H1 (cell line): Measurements from ENCODE around the gene UGGT2. TPM values are rescaled to one million over a fixed set of nuclear protein-coding genes. Genes with fewer than 3 reads are reported as not detected.

Experiments
- CTCF ChIA-PET: fragments of 300-600 bp; sonication (Branson Sonifier 250); formaldehyde crosslinking; loops from one replicate; lab custom pipeline; 2021; ENCODE audit not compliant: partially characterized antibody; lab: Charles Lee
- POLR2A ChIA-PET: fragments of 300-600 bp; sonication (Branson Sonifier 250); formaldehyde crosslinking; loops from one replicate; lab custom pipeline; 2021; ENCODE audit warnings: inconsistent platforms; ENCODE audit not compliant: partially characterized antibody; lab: Charles Lee
- DNase-seq, 2 experiments: peaks; one replicate each; pipeline versions ENCODE4 v3.0.0 to v3.0.0-alpha.2; 2010 to 2022; ENCODE audit warnings: low spot score in 2 of 2, low read depth in 1 of 2, mixed read lengths in 1 of 2
- FAIRE-seq: peaks from 2 replicates; lab custom pipeline; 2011; peaks lifted over from hg19 to GRCh38; lab: Jason Lieb, UNC
- H2AFZ ChIP-seq: 2 replicates; pipeline ENCODE4 v1.8.1; 2012; ENCODE audit warnings: low read length, inconsistent platforms
- H2AK5ac ChIP-seq: 2 replicates; pipeline ENCODE4 v1.6.1; 2013; ENCODE audit warnings: low read depth, low read length
- H2BK120ac ChIP-seq: replicated peaks from 2 replicates; pipeline ENCODE3; 2013; ENCODE audit warnings: low read depth, low read length, inconsistent platforms
- H2BK12ac ChIP-seq: 2 replicates; pipeline ENCODE4 v1.6.1; 2013; ENCODE audit warnings: low read depth, low read length
- H2BK15ac ChIP-seq: 2 replicates; pipeline ENCODE4 v1.6.1; 2013; ENCODE audit warnings: low read length
- H2BK20ac ChIP-seq: 2 replicates; pipeline ENCODE4 v1.6.1; 2013; ENCODE audit warnings: low read length
- H2BK5ac ChIP-seq: 2 replicates; pipeline ENCODE4 v1.6.1; 2013; ENCODE audit warnings: low read depth, low read length
- H3K14ac ChIP-seq: 2 replicates; pipeline ENCODE4 v1.6.1; 2013; ENCODE audit warnings: inconsistent platforms; ENCODE audit not compliant: insufficient read length
- H3K18ac ChIP-seq: 2 replicates; pipeline ENCODE4 v1.6.1; 2013; ENCODE audit warnings: low read length; ENCODE audit errors: extremely low read depth
- H3K23ac ChIP-seq: 2 replicates; pipeline ENCODE4 v1.6.1; 2013; ENCODE audit warnings: inconsistent platforms; ENCODE audit not compliant: insufficient read length
- H3K23me2 ChIP-seq: 2 replicates; pipeline ENCODE4 v1.6.1; 2013; ENCODE audit warnings: low read depth, low read length
- H3K27ac ChIP-seq: 2 replicates; pipeline ENCODE4 v1.6.1; 2011; ENCODE audit warnings: low read depth, low read length, inconsistent platforms
- H3K27me3 ChIP-seq, 4 experiments: replicated peaks in 1 of 4; 1 replicate in 1 of 4; 2 replicates in 3 of 4; pipeline versions ENCODE4 v1.6.1 to v1.8.1; 2011 to 2013; ENCODE audit warnings: low read length in 3 of 4, mild to moderate bottlenecking in 3 of 4, inconsistent platforms in 2 of 4, mixed read lengths in 2 of 4, moderate library complexity in 1 of 4; ENCODE audit not compliant: control insufficient read depth in 3 of 4, insufficient read depth in 3 of 4; ENCODE audit errors: extremely low read depth in 1 of 4
- H3K36me3 ChIP-seq, 4 experiments: 2 replicates each; pipeline versions ENCODE4 v1.6.1 to v1.8.1; 2011 to 2013; ENCODE audit warnings: mild to moderate bottlenecking in 4 of 4, low read length in 3 of 4, moderate library complexity in 2 of 4, control low read depth in 1 of 4, inconsistent platforms in 1 of 4; ENCODE audit not compliant: insufficient read depth in 4 of 4, control insufficient read depth in 2 of 4
- H3K4ac ChIP-seq: replicated peaks from 2 replicates; pipeline ENCODE3; 2013; ENCODE audit warnings: low read length, low read depth, mixed read lengths, inconsistent platforms; ENCODE audit not compliant: insufficient read length
- H3K4me1 ChIP-seq, 4 experiments: replicated peaks in 1 of 4; 1 replicate in 1 of 4; 2 replicates in 3 of 4; pipeline versions ENCODE4 v1.6.1 to v1.8.1; 2011 to 2013; ENCODE audit warnings: low read length in 3 of 4, inconsistent platforms in 2 of 4, mixed read lengths in 1 of 4; ENCODE audit not compliant: insufficient read depth in 4 of 4, control insufficient read depth in 3 of 4
- H3K4me2 ChIP-seq, 2 experiments: 2 replicates each; pipeline versions ENCODE4 v1.6.1 to v1.8.1; 2011 to 2013; ENCODE audit warnings: low read depth in 2 of 2, low read length in 2 of 2, control low read depth in 1 of 2, inconsistent platforms in 1 of 2, mild to moderate bottlenecking in 1 of 2; ENCODE audit not compliant: insufficient read depth in 1 of 2
- H3K4me3 ChIP-seq, 4 experiments: fragments of 200-600, 300-600 bp in 1 of 4; sonication (generic), shearing (Covaris generic), sonication (Bioruptor Twin) in 1 of 4; 2 replicates each; pipeline versions ENCODE4 v1.5.1 to v1.8.1; 2011 to 2016; ENCODE audit warnings: low read length in 4 of 4, low read depth in 3 of 4, control low read depth in 2 of 4, inconsistent platforms in 2 of 4, mild to moderate bottlenecking in 2 of 4, mixed read lengths in 1 of 4, moderate library complexity in 1 of 4; ENCODE audit not compliant: insufficient read depth in 2 of 4; ENCODE audit errors: extremely low read depth in 1 of 4
- H3K56ac ChIP-seq: replicated peaks from 2 replicates; pipeline ENCODE3; 2013; ENCODE audit warnings: low read depth, mild to moderate bottlenecking, mixed read lengths, low read length, inconsistent platforms; ENCODE audit not compliant: insufficient read length
- H3K79me1 ChIP-seq: 2 replicates; pipeline ENCODE4 v1.6.1; 2013; ENCODE audit warnings: low read depth, low read length, control low read depth
- H3K79me2 ChIP-seq, 2 experiments: 2 replicates each; pipeline versions ENCODE4 v1.6.1 to v1.8.1; 2012 to 2013; ENCODE audit warnings: low read length in 2 of 2, mild to moderate bottlenecking in 2 of 2, inconsistent platforms in 1 of 2; ENCODE audit not compliant: insufficient read depth in 2 of 2, control insufficient read depth in 1 of 2
- H3K9ac ChIP-seq, 4 experiments: replicated peaks in 1 of 4; 1 replicate in 1 of 4; 2 replicates in 3 of 4; pipeline versions ENCODE4 v1.6.1 to v1.8.1; 2011 to 2013; ENCODE audit warnings: low read depth in 3 of 4, low read length in 3 of 4, control low read depth in 2 of 4, mild to moderate bottlenecking in 2 of 4, moderate library complexity in 2 of 4, inconsistent platforms in 1 of 4; ENCODE audit errors: extremely low read depth in 1 of 4
- H3K9me3 ChIP-seq, 2 experiments: 2 replicates each; pipeline versions ENCODE4 v1.6.1 to v1.8.1; 2012 to 2013; ENCODE audit warnings: mild to moderate bottlenecking in 2 of 2, moderate library complexity in 2 of 2, control low read depth in 1 of 2, inconsistent platforms in 1 of 2, low read depth in 1 of 2, low read length in 1 of 2, mixed read lengths in 1 of 2; ENCODE audit not compliant: insufficient read depth in 2 of 2
- H4K20me1 ChIP-seq, 2 experiments: replicated peaks in 1 of 2; 2 replicates each; pipeline versions ENCODE3 to v1.8.1; 2011 to 2013; ENCODE audit warnings: inconsistent platforms in 2 of 2, low read length in 2 of 2, mild to moderate bottlenecking in 1 of 2; ENCODE audit not compliant: insufficient read depth in 2 of 2, control insufficient read depth in 1 of 2
- H4K5ac ChIP-seq: 2 replicates; pipeline ENCODE4 v1.6.1; 2013; ENCODE audit warnings: low read length, low read depth, mixed read lengths, inconsistent platforms; ENCODE audit not compliant: insufficient read length
- H4K8ac ChIP-seq: 2 replicates; pipeline ENCODE4 v1.8.0; 2013; ENCODE audit warnings: mild to moderate bottlenecking, moderate library complexity, low read length, inconsistent platforms; ENCODE audit not compliant: insufficient read depth; ENCODE audit errors: extremely low read depth
- H4K91ac ChIP-seq: replicated peaks from 2 replicates; pipeline ENCODE3; 2013; ENCODE audit warnings: low read length, mixed read lengths, inconsistent platforms; ENCODE audit not compliant: insufficient read length
- CBX8 ChIP-seq: fragments of 300-800, 300-1000 bp; sonication (generic); IDR thresholded peaks from 2 replicates; pipeline ENCODE4 v1.7.1; 2016; ENCODE audit warnings: low read depth, low read length, borderline replicate concordance
- CREB1 ChIP-seq: IDR thresholded peaks from 2 replicates; pipeline ENCODE4 v1.6.1; 2012; ENCODE audit warnings: inconsistent platforms
- GABPA ChIP-seq: IDR thresholded peaks from 2 replicates; pipeline ENCODE4 v1.6.1; 2011; ENCODE audit warnings: mild to moderate bottlenecking, low read length, moderate library complexity, borderline replicate concordance; ENCODE audit not compliant: insufficient read depth
- KDM4A ChIP-seq: IDR thresholded peaks from one replicate; pipeline ENCODE4 v1.7.1; 2012; ENCODE audit warnings: low read depth, mild to moderate bottlenecking, moderate library complexity, low read length, inconsistent platforms; ENCODE audit not compliant: severe bottlenecking
- POLR2A ChIP-seq, 2 experiments: IDR thresholded peaks; 1 replicate in 1 of 2; 2 replicates in 1 of 2; pipeline ENCODE4 v1.6.1; 2011; ENCODE audit warnings: low read depth in 2 of 2, low read length in 2 of 2, mild to moderate bottlenecking in 2 of 2; ENCODE audit errors: control extremely low read depth in 1 of 2
- POLR2AphosphoS5 ChIP-seq: IDR thresholded peaks from 2 replicates; pipeline ENCODE4 v1.6.1; 2011; ENCODE audit warnings: low read depth, low read length
- POU5F1 ChIP-seq: IDR thresholded peaks from 2 replicates; pipeline ENCODE4 v1.6.1; 2011; ENCODE audit warnings: low read depth, mild to moderate bottlenecking, low read length, moderate library complexity
- RBBP5 ChIP-seq: IDR thresholded peaks from 2 replicates; pipeline ENCODE4 v1.7.1; 2012; ENCODE audit warnings: low read depth, mild to moderate bottlenecking, inconsistent platforms, low read length, moderate library complexity, borderline replicate concordance
- RXRA ChIP-seq: IDR thresholded peaks from 2 replicates; pipeline ENCODE4 v1.6.1; 2011; ENCODE audit warnings: low read depth, mild to moderate bottlenecking, low read length, moderate library complexity; ENCODE audit not compliant: insufficient read depth
- SAP30 ChIP-seq: fragments of 300-600 bp; sonication (generic); IDR thresholded peaks from 2 replicates; pipeline ENCODE4 v1.7.1; 2012; ENCODE audit warnings: low read length, moderate library complexity, mild to moderate bottlenecking, inconsistent platforms; ENCODE audit not compliant: insufficient read depth, insufficient replicate concordance
- SP4 ChIP-seq: IDR thresholded peaks from 2 replicates; pipeline ENCODE4 v1.6.1; 2012; ENCODE audit warnings: low read length, inconsistent platforms
- YY1 ChIP-seq: IDR thresholded peaks from 2 replicates; pipeline ENCODE4 v1.6.1; 2011; ENCODE audit warnings: low read depth, mild to moderate bottlenecking, low read length
- WGBS, 2 experiments: shearing (Covaris generic) in 1 of 2; methylation state at CpG; one replicate each; pipeline versions ENCODE4 v1.1.6 to v1.1.7; 2013 to 2015; ENCODE audit warnings: low lambda C conversion rate in 2 of 2, mixed read lengths in 2 of 2, inconsistent platforms in 1 of 2, low coverage in 1 of 2, missing lambda C conversion rate in 1 of 2; ENCODE audit not compliant: insufficient replicate concordance in 2 of 2, insufficient coverage in 1 of 2, insufficient read length in 1 of 2; ENCODE audit errors: extremely low coverage in 1 of 2, missing lambda C conversion rate in 1 of 2; 5-methylcytosine and 5-hydroxymethylcytosine counted together
- polyA plus RNA-seq, 7 experiments: library from polyadenylated mRNA; depleted of rRNA in 3 of 7; stranded (reverse) in 5 of 7; unstranded in 2 of 7; fragments of >200 nt in 5 of 7; fragments of 200-250 nt in 2 of 7; gene quantifications; 1 replicate in 5 of 7; 2 replicates in 1 of 7; 4 replicates in 1 of 7; pipeline versions ENCODE4 v1.2.1 to v1.2.3, GENCODE V29; 2011 to 2013; ENCODE audit warnings: missing spikeins in 2 of 7, mixed read lengths in 2 of 7
- total RNA-seq: library from RNA; stranded (reverse); fragmentation: NEBNext Ultra II Directional; extraction: Animal tissue kit (Norgen Biotek cat#: 25700); gene quantifications from 2 replicates; pipeline ENCODE4 v1.2.1, GENCODE V29; 2021

The UGGT2 gene
- total and polyA plus RNA-seq, 2 of the 8 experiments (the other 6 are each of a cell fraction or from before 2014, with no cell fraction given) = 5.9 to 25.1 TPM

- Histone ChIP-seq H2BK15ac (no peak overlapping the region), H4K91ac (no peak overlapping the region), H2AK5ac (no peak overlapping the region), H3K27ac (no peak overlapping the region), H3K23me2 (no peaks in the 10 kb centered on the region), H3K14ac (no peak overlapping the region), H3K9me3 (no peaks in the 10 kb centered on the region), H4K5ac (no peak overlapping the region), H2AFZ (no peak overlapping the region), H3K4me1 (no peaks in the 10 kb centered on the region), H4K20me1 (no peaks in the 10 kb centered on the region), H3K79me2 (no peaks in the 10 kb centered on the region), H3K9ac (no peak overlapping the region), H2BK12ac (no peak overlapping the region), H2BK120ac (no peak overlapping the region), H2BK20ac (no peak overlapping the region), H3K4ac (no peak overlapping the region), H3K23ac (no peak overlapping the region), H3K79me1 (no peaks in the 10 kb centered on the region), H3K56ac (no peak overlapping the region), H3K4me2 (no peak overlapping the region), H4K8ac (peak overlapping the region; percentile 75; the same call in 1 of the 2 replicates), H3K18ac (no peak overlapping the region), H3K36me3 (no peaks in the 10 kb centered on the region), H3K27me3 (no peaks in the 10 kb centered on the region), H2BK5ac (no peak overlapping the region), H3K4me3 (no peak overlapping the region)
- CTCF ChIA-PET = interaction anchor here (1.4 kb wide), 1 partner anchor 46 kb away, joined by 3 read pairs; no protein-coding TSS in a partner anchor
- TF ChIP-seq SAP30 = no peak
- no peak for TF ChIP-seq RXRA
- no peak for TF ChIP-seq GABPA
- TF ChIP-seq RBBP5 = no peak
- TF ChIP-seq POU5F1 = no peak
- no peak for TF ChIP-seq KDM4A
- TF ChIP-seq YY1 = no peak
- no peak for TF ChIP-seq POLR2AphosphoS5
- no peak for TF ChIP-seq SP4
- no peak for TF ChIP-seq CBX8
- TF ChIP-seq CREB1 = no peak
- TF ChIP-seq POLR2A (IDR thresholded peaks at IDR 0.05; ENCODE audit: control extremely low read depth in 1 of 2, low read depth in 2 of 2, low read length in 2 of 2) = no peak
- no peak for DNase-seq
- 91% methylated on average over 4 of the region's 4 CpGs; no CpG with 5 or more reads in 1 of the 2 experiments for WGBS, 2 experiments
- FAIRE-seq = no peak
- POLR2A ChIA-PET = no interaction called here
Measured at GRCh38 chr13:95754069-95754468, 299.1 kb downstream of the UGGT2 start.
